Astrocyte of the cerebellum (primary cell): ENCODE results near the gene ABCD3.

Experiments
- DNase-seq: peaks from one replicate; pipeline ENCODE4 v3.0.0-alpha.2; 2011; ENCODE audit warnings: low read depth
- H3K4me3 ChIP-seq: 2 replicates; pipeline ENCODE4 v1.5.1; 2011; ENCODE audit warnings: mild to moderate bottlenecking, low read depth, low read length, moderate library complexity
- CTCF ChIP-seq: IDR thresholded peaks from 2 replicates; pipeline ENCODE4 v1.5.1; 2012; ENCODE audit warnings: low read length, low read depth, moderate library complexity, mild to moderate bottlenecking; ENCODE audit errors: missing control alignments
- in situ Hi-C: cut with HindIII; loops from 2 replicates; pipeline ENCODE4 v1.10.0; 2017; ENCODE audit warnings: low sequenced_read_pairs

ABCD3 gene

GRCh38 chr1:94543893-94544635 is 125.9 kb downstream of the ABCD3 start:
- TF ChIP-seq CTCF, result no peak
- in situ Hi-C loops, result loop anchor here (25.0 kb wide), 1 partner anchor 243 kb away; no protein-coding TSS in a partner anchor
- no peak overlapping the region for H3K4me3 ChIP-seq
- no peak for DNase-seq

GRCh38 chr1:94544706-94545490 is 126.7 kb downstream of the ABCD3 start:
- H3K4me3 ChIP-seq, result no peak overlapping the region
- TF ChIP-seq CTCF, result peak; percentile 18
- no peak for DNase-seq
- in situ Hi-C loops, result loop anchor here (5.0 to 25.0 kb wide), 3 partner anchors 52 to 242 kb away; no protein-coding TSS in a partner anchor

- in situ Hi-C loops, result loop anchor here (5.0 to 25.0 kb wide), 3 partner anchors 48 to 238 kb away; no protein-coding TSS in a partner anchor
- TF ChIP-seq CTCF, result no peak
- no peak overlapping the region for H3K4me3 ChIP-seq
- no peak for DNase-seq
Measured at GRCh38 chr1:94549706-94550105, 131.5 kb downstream of the ABCD3 start.

- no peak overlapping the region for H3K4me3 ChIP-seq
- DNase-seq, result no peak
- in situ Hi-C loops, result no loop called here
- no peak for TF ChIP-seq CTCF
Measured at GRCh38 chr1:94550396-94550795, 132.2 kb downstream of the ABCD3 start.

GRCh38 chr1:94550800-94551241 is 132.6 kb downstream of the ABCD3 start:
- H3K4me3 ChIP-seq, result no peak overlapping the region
- in situ Hi-C loops, result no loop called here
- no peak for DNase-seq
- no peak for TF ChIP-seq CTCF

GRCh38 chr1:94551449-94551848 is 133.3 kb downstream of the ABCD3 start:
- no peak for TF ChIP-seq CTCF
- H3K4me3 ChIP-seq, result no peak overlapping the region

More at GRCh38 chr1:94551449-94551848, 133.3 kb downstream of the ABCD3 start:
- in situ Hi-C loops, result no loop called here
- no peak for DNase-seq
